ENCODE data around the gene PTK6.

Gene PTK6

DNA sequence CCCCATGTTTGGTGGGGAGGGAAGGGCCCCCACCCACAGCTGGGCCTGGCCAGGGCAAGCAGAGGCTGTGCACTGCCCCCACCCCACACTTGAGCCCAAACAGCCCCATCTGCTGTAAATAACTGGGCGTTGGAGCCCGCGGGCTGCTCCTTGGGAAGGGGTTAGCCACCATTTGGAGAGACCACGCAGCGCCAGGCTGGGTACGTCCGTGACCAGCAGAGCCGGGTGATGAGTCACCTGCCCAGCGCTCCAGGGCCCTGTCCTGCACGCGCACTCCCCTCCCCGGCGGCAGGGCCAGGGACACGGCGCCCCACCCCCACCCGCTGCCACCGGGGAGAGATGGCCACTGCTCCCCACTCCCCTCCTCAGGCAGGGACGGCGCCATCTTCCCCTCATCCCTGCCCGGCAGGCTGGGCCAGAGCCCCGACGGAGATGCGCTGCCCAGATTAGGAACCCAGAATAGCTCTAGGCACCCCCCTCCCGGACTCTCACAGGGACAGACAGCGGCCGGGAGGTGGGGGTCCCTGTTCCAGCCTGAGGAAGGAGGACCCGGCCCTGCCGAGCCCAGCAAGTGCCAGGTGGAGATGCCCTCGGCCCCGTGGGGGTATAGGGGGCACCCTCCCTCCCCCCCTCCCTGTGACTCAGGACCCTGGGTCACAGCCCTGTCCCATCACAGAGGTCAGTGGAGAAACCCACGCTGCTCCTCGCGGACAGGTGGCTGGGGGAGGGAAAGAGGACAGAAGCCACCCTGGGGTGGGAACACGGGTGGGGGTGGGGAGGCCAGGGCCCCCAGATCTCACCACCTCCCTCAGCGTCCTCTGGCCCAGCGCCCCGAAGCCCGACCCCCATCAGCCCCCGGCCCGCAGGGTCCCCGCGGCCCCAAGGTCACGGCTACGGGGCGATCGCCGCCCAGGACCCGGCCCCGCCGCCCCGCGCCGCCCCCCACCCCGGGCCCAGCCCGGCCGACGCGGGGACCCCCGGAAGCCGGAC lies 38.9 kb downstream of the PTK6 start:
- Histone ChIP-seq H3K4me3 (peak overlapping the region; percentile 73), H3K27ac (no peak overlapping the region)
- TF ChIP-seq, protein P1, sequence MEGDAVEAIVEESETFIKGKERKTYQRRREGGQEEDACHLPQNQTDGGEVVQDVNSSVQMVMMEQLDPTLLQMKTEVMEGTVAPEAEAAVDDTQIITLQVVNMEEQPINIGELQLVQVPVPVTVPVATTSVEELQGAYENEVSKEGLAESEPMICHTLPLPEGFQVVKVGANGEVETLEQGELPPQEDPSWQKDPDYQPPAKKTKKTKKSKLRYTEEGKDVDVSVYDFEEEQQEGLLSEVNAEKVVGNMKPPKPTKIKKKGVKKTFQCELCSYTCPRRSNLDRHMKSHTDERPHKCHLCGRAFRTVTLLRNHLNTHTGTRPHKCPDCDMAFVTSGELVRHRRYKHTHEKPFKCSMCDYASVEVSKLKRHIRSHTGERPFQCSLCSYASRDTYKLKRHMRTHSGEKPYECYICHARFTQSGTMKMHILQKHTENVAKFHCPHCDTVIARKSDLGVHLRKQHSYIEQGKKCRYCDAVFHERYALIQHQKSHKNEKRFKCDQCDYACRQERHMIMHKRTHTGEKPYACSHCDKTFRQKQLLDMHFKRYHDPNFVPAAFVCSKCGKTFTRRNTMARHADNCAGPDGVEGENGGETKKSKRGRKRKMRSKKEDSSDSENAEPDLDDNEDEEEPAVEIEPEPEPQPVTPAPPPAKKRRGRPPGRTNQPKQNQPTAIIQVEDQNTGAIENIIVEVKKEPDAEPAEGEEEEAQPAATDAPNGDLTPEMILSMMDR (IDR thresholded peaks at IDR 0.05) = no peak
- no peak for DNase-seq (ENCODE audit: low spot score)

GRCh38 chr20:63497138-63497945 lies 39.8 kb downstream of the PTK6 start:
- H3K4me3 ChIP-seq = peak overlapping the region; percentile 73
- TF ChIP-seq, protein P1 (IDR thresholded peaks at IDR 0.05) = no peak
- DNase-seq (ENCODE audit: low spot score) = no peak
- no peak overlapping the region for H3K27ac ChIP-seq

GRCh38 chr20:63496596-63497120 lies 40.5 kb downstream of the PTK6 start:
- DNase-seq (ENCODE audit: low spot score) = no peak
- Histone ChIP-seq H3K4me3 (peak overlapping the region; percentile 65), H3K27ac (no peak overlapping the region)
- TF ChIP-seq, protein P1 (IDR thresholded peaks at IDR 0.05) = no peak

DNA sequence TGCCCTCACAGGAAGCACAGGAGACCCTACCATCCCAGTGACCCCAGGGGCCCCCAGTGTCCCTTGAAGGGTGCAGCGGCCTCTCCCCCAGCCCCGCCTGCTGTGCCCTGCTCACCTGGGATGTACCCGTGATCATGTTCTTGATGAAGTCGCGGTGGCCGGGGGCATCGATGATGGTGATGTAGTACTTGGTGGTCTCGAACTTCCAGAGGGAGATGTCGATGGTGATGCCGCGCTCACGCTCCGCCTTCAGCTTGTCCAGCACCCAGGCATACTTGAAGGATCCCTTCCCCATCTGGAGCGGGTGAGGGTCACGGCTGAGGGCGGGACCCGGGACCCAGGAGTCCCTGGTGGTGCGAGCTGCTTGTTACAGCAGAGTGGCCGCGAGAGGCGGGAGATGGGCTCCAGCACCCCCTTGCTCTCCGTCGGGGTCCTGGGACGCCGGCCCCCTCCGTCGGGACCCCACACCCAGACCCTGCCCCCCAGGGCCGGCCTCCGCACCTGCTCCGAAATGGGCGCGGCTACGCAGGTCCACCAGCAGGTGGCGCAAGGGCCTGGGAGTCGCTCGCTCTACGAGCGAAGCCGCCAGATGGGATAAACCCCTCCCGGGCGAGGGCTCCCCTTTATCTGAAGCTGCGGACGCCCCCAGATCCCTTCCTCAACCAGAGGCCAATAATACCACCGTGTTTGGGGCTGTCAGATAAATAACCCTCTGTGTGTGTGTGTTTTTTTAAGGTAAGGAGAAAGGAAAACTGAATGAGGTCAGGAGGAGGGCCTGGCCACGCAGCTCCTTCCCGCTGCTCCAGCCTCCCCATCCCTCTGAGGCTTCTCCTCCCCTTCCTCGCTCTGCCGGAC lies 41.2 kb downstream of the PTK6 start:
- Histone ChIP-seq H3K4me3 (peak overlapping the region; percentile 65), H3K27ac (no peak overlapping the region)
- TF ChIP-seq, protein P1 (IDR thresholded peaks at IDR 0.05) = peak; percentile 96
- no peak for DNase-seq (ENCODE audit: low spot score)

GRCh38 chr20:63495167-63495720 lies 41.9 kb downstream of the PTK6 start:
- H3K4me3 ChIP-seq = no peak overlapping the region
- no peak overlapping the region for H3K27ac ChIP-seq
- TF ChIP-seq, protein P1 (IDR thresholded peaks at IDR 0.05) = no peak
- no peak for DNase-seq (ENCODE audit: low spot score)
